ENCODE measurements around the gene CER1. TPM values are rescaled to one million over a fixed set of nuclear protein-coding genes. Genes with fewer than 3 reads are reported as not detected.

CER1 gene
- total and polyA plus RNA-seq, 9 of the 15 experiments (the other 6 are each of a cell fraction or from before 2014, with no cell fraction given) = not detected

DNA sequence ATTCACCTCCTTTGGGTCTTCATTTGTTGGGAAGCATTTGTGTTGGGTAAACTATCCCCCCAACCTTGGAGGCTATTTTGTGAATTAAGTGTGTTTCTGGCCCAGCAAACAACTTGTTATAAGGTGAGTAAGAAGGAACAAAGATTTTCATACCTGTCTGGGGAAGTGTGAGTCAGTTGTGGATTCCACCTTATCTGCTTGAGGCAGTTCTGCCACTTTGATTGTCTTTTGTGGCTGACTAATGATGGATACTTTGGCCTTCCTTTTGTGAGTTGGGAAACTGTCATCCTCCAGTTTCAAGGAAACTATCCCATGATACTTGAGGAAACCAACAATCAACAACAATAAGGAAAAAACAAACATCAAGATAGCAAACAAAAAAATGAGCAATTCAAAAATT is 24.6 kb upstream of the CER1 start:
- Histone ChIP-seq H3K9ac (ENCODE audit: insufficient read depth in 1 of 2, low read depth in 2 of 2, low read length in 2 of 2) (no peak overlapping the region), H3K27ac (ENCODE audit: extremely low read depth, low read depth, low read length) (no peak overlapping the region), H3K4me1 (replicated peaks in 1 of 2; ENCODE audit: control insufficient read depth in 2 of 2, insufficient read depth in 2 of 2, low read length in 2 of 2) (no peaks in the 10 kb centered on the region), H3K79me2 (ENCODE audit: control insufficient read depth, insufficient read depth, low read length) (no peaks in the 10 kb centered on the region), H3K36me3 (ENCODE audit: control insufficient read depth, insufficient read depth, low read length) (no peaks in the 10 kb centered on the region), H3K9me1 (ENCODE audit: control insufficient read depth, insufficient read depth, low read length) (no peaks in the 10 kb centered on the region), H3K27me3 (ENCODE audit: control insufficient read depth in 2 of 2, insufficient read depth in 2 of 2, low read length in 2 of 2) (no peaks in the 10 kb centered on the region), H3K4me3 (no peak overlapping the region), H2AFZ (ENCODE audit: low read depth, low read length) (no peak overlapping the region), H3K9me3 (replicated peaks; ENCODE audit: control insufficient read depth, insufficient read depth, low read depth, low read length) (no peaks in the 10 kb centered on the region), H4K20me1 (replicated peaks; ENCODE audit: control insufficient read depth, insufficient read depth, low read length) (no peaks in the 10 kb centered on the region), H3K4me2 (ENCODE audit: insufficient read depth, low read length) (no peak overlapping the region)
- no peak for TF ChIP-seq RBM34 (IDR thresholded peaks at IDR 0.05; ENCODE audit: borderline replicate concordance, insufficient read depth, low read length)
- TF ChIP-seq ZNF280A (IDR thresholded peaks at IDR 0.05; ENCODE audit: low read depth, partially characterized antibody) = no peak
- no peak for TF ChIP-seq SETDB1 (IDR thresholded peaks at IDR 0.05; ENCODE audit: low read length)
- no peak for TF ChIP-seq DEAF1 (CRISPR knock-in tag; IDR thresholded peaks at IDR 0.05)
- no peak for TF ChIP-seq CBX1 (IDR thresholded peaks at IDR 0.05; ENCODE audit: low read depth)
- no peak for TF ChIP-seq SOX6 (IDR thresholded peaks at IDR 0.05)
- no peak for TF ChIP-seq PTRF (tag; IDR thresholded peaks at IDR 0.05)
- no peak for TF ChIP-seq HMG20B (CRISPR knock-in tag; IDR thresholded peaks at IDR 0.05)
- no peak for TF ChIP-seq ZNF263 (CRISPR knock-in tag; IDR thresholded peaks at IDR 0.05; ENCODE audit: borderline replicate concordance)
- TF ChIP-seq ZBTB7A (IDR thresholded peaks at IDR 0.05; ENCODE audit: borderline replicate concordance, control insufficient read depth, low read depth, low read length) = no peak
- no peak for TF ChIP-seq POLR3A (IDR thresholded peaks at IDR 0.05; ENCODE audit: borderline replicate concordance, extremely low read depth, insufficient read depth, insufficient read length)
- TF ChIP-seq ZNF253 (CRISPR knock-in tag; conservative IDR thresholded peaks at IDR 0.05) = no peak
- TF ChIP-seq, protein P1, sequence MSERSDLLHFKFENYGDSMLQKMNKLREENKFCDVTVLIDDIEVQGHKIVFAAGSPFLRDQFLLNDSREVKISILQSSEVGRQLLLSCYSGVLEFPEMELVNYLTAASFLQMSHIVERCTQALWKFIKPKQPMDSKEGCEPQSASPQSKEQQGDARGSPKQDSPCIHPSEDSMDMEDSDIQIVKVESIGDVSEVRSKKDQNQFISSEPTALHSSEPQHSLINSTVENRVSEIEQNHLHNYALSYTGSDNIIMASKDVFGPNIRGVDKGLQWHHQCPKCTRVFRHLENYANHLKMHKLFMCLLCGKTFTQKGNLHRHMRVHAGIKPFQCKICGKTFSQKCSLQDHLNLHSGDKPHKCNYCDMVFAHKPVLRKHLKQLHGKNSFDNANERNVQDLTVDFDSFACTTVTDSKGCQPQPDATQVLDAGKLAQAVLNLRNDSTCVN (CRISPR knock-in tag; IDR thresholded peaks at IDR 0.05) = no peak
- no peak for TF ChIP-seq SNIP1 (IDR thresholded peaks at IDR 0.05; ENCODE audit: low read depth)
- TF ChIP-seq EWSR1 (IDR thresholded peaks at IDR 0.05; ENCODE audit: borderline replicate concordance, low read depth, partially characterized antibody) = no peak
- TF ChIP-seq, protein P2, sequence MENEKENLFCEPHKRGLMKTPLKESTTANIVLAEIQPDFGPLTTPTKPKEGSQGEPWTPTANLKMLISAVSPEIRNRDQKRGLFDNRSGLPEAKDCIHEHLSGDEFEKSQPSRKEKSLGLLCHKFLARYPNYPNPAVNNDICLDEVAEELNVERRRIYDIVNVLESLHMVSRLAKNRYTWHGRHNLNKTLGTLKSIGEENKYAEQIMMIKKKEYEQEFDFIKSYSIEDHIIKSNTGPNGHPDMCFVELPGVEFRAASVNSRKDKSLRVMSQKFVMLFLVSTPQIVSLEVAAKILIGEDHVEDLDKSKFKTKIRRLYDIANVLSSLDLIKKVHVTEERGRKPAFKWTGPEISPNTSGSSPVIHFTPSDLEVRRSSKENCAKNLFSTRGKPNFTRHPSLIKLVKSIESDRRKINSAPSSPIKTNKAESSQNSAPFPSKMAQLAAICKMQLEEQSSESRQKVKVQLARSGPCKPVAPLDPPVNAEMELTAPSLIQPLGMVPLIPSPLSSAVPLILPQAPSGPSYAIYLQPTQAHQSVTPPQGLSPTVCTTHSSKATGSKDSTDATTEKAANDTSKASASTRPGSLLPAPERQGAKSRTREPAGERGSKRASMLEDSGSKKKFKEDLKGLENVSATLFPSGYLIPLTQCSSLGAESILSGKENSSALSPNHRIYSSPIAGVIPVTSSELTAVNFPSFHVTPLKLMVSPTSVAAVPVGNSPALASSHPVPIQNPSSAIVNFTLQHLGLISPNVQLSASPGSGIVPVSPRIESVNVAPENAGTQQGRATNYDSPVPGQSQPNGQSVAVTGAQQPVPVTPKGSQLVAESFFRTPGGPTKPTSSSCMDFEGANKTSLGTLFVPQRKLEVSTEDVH (IDR thresholded peaks at IDR 0.05; ENCODE audit: low read depth, partially characterized antibody) = no peak
- in situ Hi-C loops (cut with MboI) (no loop called here), intact Hi-C loops (cut with micrococcal nuclease) (no loop called here)
- ATAC-seq (no peak), DNase-seq (ENCODE audit: extremely low read depth in 1 of 4, low spot score in 3 of 4) (no peak), FAIRE-seq (no peak)
- no TSS peak for BruUV-seq (replicated peaks)
- ChIA-PET CTCF (ENCODE audit: low intra/inter-chr PET ratio) (no interaction called here), POLR2A (no interaction called here)

All from K562 (cell line).